Glomerular visceral epithelial cell (primary cell): ENCODE data around the gene SERPINB6.
"Not testable (repeated sequence)": the region's sequence is repeated elsewhere in the genome, so short reads cannot be mapped to it uniquely, and the experiment has no call there.

Experiments
- DNase-seq: peaks from one replicate; pipeline ENCODE4 v3.0.0-alpha.2; 2016; ENCODE audit errors: extremely low spot score

Gene SERPINB6

GRCh38 chr6:2938632-2939083, 32.7 kb downstream of the SERPINB6 start:
- DNase-seq: peak; percentile 63

- DNase-seq: no peak
Measured at GRCh38 chr6:2938004-2938631, 33.2 kb downstream of the SERPINB6 start.

GRCh38 chr6:2937627-2938003, 33.8 kb downstream of the SERPINB6 start:
- no peak for DNase-seq

- no peak for DNase-seq
Measured at GRCh38 chr6:2935566-2936291, 35.6 kb downstream of the SERPINB6 start.

- no peak for DNase-seq
Measured at GRCh38 chr6:2934057-2934456, 37.3 kb downstream of the SERPINB6 start.

- not testable (repeated sequence) for DNase-seq
Measured at GRCh38 chr6:2932911-2933310, 38.5 kb downstream of the SERPINB6 start.

GRCh38 chr6:2931970-2932748, 39.2 kb downstream of the SERPINB6 start:
- DNase-seq: peak; percentile 77

- no peak for DNase-seq
Measured at GRCh38 chr6:2931055-2931454, 40.3 kb downstream of the SERPINB6 start.

GRCh38 chr6:2927931-2928330, 43.4 kb downstream of the SERPINB6 start:
- not testable (repeated sequence) for DNase-seq

- DNase-seq: not testable (repeated sequence)
Measured at GRCh38 chr6:2925842-2926747, 45.3 kb downstream of the SERPINB6 start.

GRCh38 chr6:2921520-2922115, 49.7 kb downstream of the SERPINB6 start:
- DNase-seq: no peak

- DNase-seq: no peak
Measured at GRCh38 chr6:2920671-2921112, 50.7 kb downstream of the SERPINB6 start.

- DNase-seq: no peak
Measured at GRCh38 chr6:2919886-2920285, 51.5 kb downstream of the SERPINB6 start.

- DNase-seq: no peak
Measured at GRCh38 chr6:2919401-2919800, 52.0 kb downstream of the SERPINB6 start.

- DNase-seq: no peak
Measured at GRCh38 chr6:2918936-2919335, 52.4 kb downstream of the SERPINB6 start.

GRCh38 chr6:2917801-2918445, 53.4 kb downstream of the SERPINB6 start:
- no peak for DNase-seq

GRCh38 chr6:2917065-2917464, 54.3 kb downstream of the SERPINB6 start:
- no peak for DNase-seq

- DNase-seq: no peak
Measured at GRCh38 chr6:2916158-2916925, 55.0 kb downstream of the SERPINB6 start.

- DNase-seq: no peak
Measured at GRCh38 chr6:2915150-2915549, 56.2 kb downstream of the SERPINB6 start.

- DNase-seq: no peak
Measured at GRCh38 chr6:2914318-2914660, 57.1 kb downstream of the SERPINB6 start.
